HCT116 (cell line): ENCODE measurements around the gene C19orf44. TPM values are rescaled to one million over a fixed set of nuclear protein-coding genes. Genes with fewer than 3 reads are reported as not detected.

Source experiments
- ATAC-seq: fragments of 200-7000 bp; cut with Tn5 transposase; 2 replicates; pipeline ENCODE4 v1.9.1; 2020; ENCODE audit warnings: mild to moderate bottlenecking, moderate library complexity
- BruUV-seq: library from RNA; stranded (reverse); fragments of 400-500 nt; replicated peaks from 2 replicates; lab custom pipeline; 2021; lab: Mats Ljungman, UMichigan
- CTCF ChIA-PET: fragments of 300-600 bp; sonication (Branson Sonifier 250); formaldehyde crosslinking; loops from one replicate; lab custom pipeline; 2021; ENCODE audit warnings: antibody characterized with exemption; lab: Charles Lee
- POLR2A ChIA-PET: fragments of 300-600, 350-600 bp; sonication (Branson Sonifier 250); formaldehyde crosslinking; loops from one replicate; lab custom pipeline; 2021; ENCODE audit warnings: antibody characterized with exemption; lab: Charles Lee
- RAD21 ChIA-PET, 2 experiments: fragments of 300-600 bp; sonication (Branson Sonifier 250); formaldehyde crosslinking; loops; one replicate each; lab custom pipeline; 2023; ENCODE audit warnings: low total read pairs in 2 of 2; ENCODE audit not compliant: uncharacterized antibody in 2 of 2, unreplicated experiment in 2 of 2, low non-redundant PET in 1 of 2; lab: Charles Lee
- DNase-seq: peaks from one replicate; pipeline ENCODE4 v3.0.0-alpha.2; 2010; ENCODE audit warnings: low read depth, low spot score
- H2AFZ ChIP-seq: fragments of 200-600 bp; shearing (Covaris generic), sonication (generic); 2 replicates; pipeline ENCODE4 v1.6.1; 2017; ENCODE audit warnings: low read depth, mixed run types, mixed read lengths, antibody characterized with exemption, low read length; ENCODE audit not compliant: poor library complexity, severe bottlenecking
- H3K27ac ChIP-seq: 2 replicates; pipeline ENCODE4 v1.5.1; 2012; ENCODE audit warnings: low read depth, low read length
- H3K27me3 ChIP-seq: fragments of 200-600 bp; sonication (generic); 2 replicates; pipeline ENCODE4 v1.6.1; 2016; ENCODE audit warnings: mixed run types, low read length, mixed read lengths; ENCODE audit not compliant: insufficient read depth
- H3K36me3 ChIP-seq, 2 experiments: fragments of 200-500 bp in 1 of 2; fragments of 200-600 bp in 1 of 2; sonication (Bioruptor generic) in 1 of 2; sonication (generic) in 1 of 2; 2 replicates each; pipeline versions ENCODE4 v1.5.1 to v1.6.1; 2014 to 2016; ENCODE audit warnings: low read length in 2 of 2, inconsistent platforms in 1 of 2, mixed read lengths in 1 of 2, mixed run types in 1 of 2; ENCODE audit not compliant: insufficient read depth in 2 of 2, control insufficient read depth in 1 of 2
- H3K4me1 ChIP-seq, 2 experiments: fragments of 200-600 bp in 1 of 2; sonication (generic) in 1 of 2; 2 replicates each; pipeline versions ENCODE4 v1.5.1 to v1.6.1; 2012 to 2017; ENCODE audit warnings: low read length in 2 of 2, inconsistent platforms in 1 of 2, mild to moderate bottlenecking in 1 of 2, mixed read lengths in 1 of 2, mixed run types in 1 of 2, moderate library complexity in 1 of 2; ENCODE audit not compliant: insufficient read depth in 2 of 2, control insufficient read depth in 1 of 2
- H3K4me2 ChIP-seq: fragments of 200-600 bp; sonication (generic); 2 replicates; pipeline ENCODE4 v1.6.1; 2017; ENCODE audit warnings: mixed run types, low read length, mixed read lengths
- H3K4me3 ChIP-seq, 2 experiments: fragments of 200-600 bp in 1 of 2; sonication (generic) in 1 of 2; replicated peaks in 1 of 2; 2 replicates each; pipeline ENCODE4 v1.5.1; 2011 to 2016; ENCODE audit warnings: low read length in 2 of 2, control low read depth in 1 of 2, low read depth in 1 of 2, mild to moderate bottlenecking in 1 of 2, mixed read lengths in 1 of 2, mixed run types in 1 of 2
- H3K79me2 ChIP-seq: fragments of 200-600 bp; sonication (generic); 2 replicates; pipeline ENCODE4 v1.6.1; 2017; ENCODE audit warnings: mild to moderate bottlenecking, mixed run types, low read length, moderate library complexity, mixed read lengths; ENCODE audit not compliant: insufficient read depth
- H3K9ac ChIP-seq: fragments of 200-600 bp; sonication (generic); 2 replicates; pipeline ENCODE4 v1.6.1; 2016; ENCODE audit warnings: low read length, mixed read lengths
- H3K9me2 ChIP-seq: fragments of 200-600 bp; sonication (generic), shearing (Covaris generic); 2 replicates; pipeline ENCODE4 v1.6.1; 2017; ENCODE audit warnings: mixed run types, mild to moderate bottlenecking, moderate library complexity; ENCODE audit not compliant: insufficient read depth
- H3K9me3 ChIP-seq, 2 experiments: fragments of 200-500 bp in 1 of 2; fragments of 200-600 bp in 1 of 2; sonication (Bioruptor generic) in 1 of 2; sonication (generic) in 1 of 2; 2 replicates each; pipeline ENCODE4 v1.6.1; 2014 to 2017; ENCODE audit warnings: low read length in 2 of 2, mixed read lengths in 2 of 2, inconsistent platforms in 1 of 2, low read depth in 1 of 2, mild to moderate bottlenecking in 1 of 2, mixed run types in 1 of 2, moderate library complexity in 1 of 2; ENCODE audit not compliant: control insufficient read depth in 1 of 2, insufficient read depth in 1 of 2
- H4K20me1 ChIP-seq: fragments of 200-600 bp; sonication (generic), shearing (Covaris generic); 2 replicates; pipeline ENCODE4 v1.6.1; 2017; ENCODE audit warnings: mixed run types, mild to moderate bottlenecking, moderate library complexity; ENCODE audit not compliant: insufficient read depth
- CBX3 ChIP-seq: IDR thresholded peaks from 2 replicates; pipeline ENCODE4 v1.6.1; 2012; ENCODE audit warnings: low read depth
- CEBPB ChIP-seq: IDR thresholded peaks from 2 replicates; pipeline ENCODE4 v1.6.1; 2012; ENCODE audit warnings: low read depth
- EGR1 ChIP-seq: IDR thresholded peaks from 2 replicates; pipeline ENCODE4 v1.6.1; 2012; ENCODE audit warnings: low read depth
- EZH2phosphoT487 ChIP-seq: fragments of 200-600 bp; IDR thresholded peaks from 2 replicates; pipeline ENCODE4 v1.6.1; 2018; ENCODE audit warnings: antibody characterized with exemption, borderline replicate concordance
- SIN3A ChIP-seq: IDR thresholded peaks from 2 replicates; pipeline ENCODE4 v1.6.1; 2012; ENCODE audit warnings: low read depth
- SRF ChIP-seq: IDR thresholded peaks from 2 replicates; pipeline ENCODE4 v1.6.1; 2012; ENCODE audit warnings: low read depth
- YY1 ChIP-seq: IDR thresholded peaks from 2 replicates; pipeline ENCODE4 v1.6.1; 2011; ENCODE audit warnings: low read length, low read depth, moderate library complexity, mild to moderate bottlenecking; ENCODE audit not compliant: insufficient replicate concordance; ENCODE audit errors: extremely low read depth
- intact Hi-C: fragments of 100-400 bp; cut with micrococcal nuclease; formaldehyde crosslinking; loops from 2 replicates; pipeline ENCODE4 v1.10.0; 2022
- total RNA-seq: library from RNA; stranded (reverse); gene quantifications from one replicate; pipeline ENCODE4 v1.2.1, GENCODE V29; 2021; ENCODE audit not compliant: unreplicated experiment
- TF ChIP-seq, protein P1 (sequence below): IDR thresholded peaks from 2 replicates; pipeline ENCODE4 v1.6.1; 2011; ENCODE audit warnings: mild to moderate bottlenecking, low read length, moderate library complexity; ENCODE audit not compliant: insufficient replicate concordance; ENCODE audit errors: extremely low read depth

C19orf44 gene
- total RNA-seq, 1 experiment from 2014 or later: 6.8 TPM

DNA sequence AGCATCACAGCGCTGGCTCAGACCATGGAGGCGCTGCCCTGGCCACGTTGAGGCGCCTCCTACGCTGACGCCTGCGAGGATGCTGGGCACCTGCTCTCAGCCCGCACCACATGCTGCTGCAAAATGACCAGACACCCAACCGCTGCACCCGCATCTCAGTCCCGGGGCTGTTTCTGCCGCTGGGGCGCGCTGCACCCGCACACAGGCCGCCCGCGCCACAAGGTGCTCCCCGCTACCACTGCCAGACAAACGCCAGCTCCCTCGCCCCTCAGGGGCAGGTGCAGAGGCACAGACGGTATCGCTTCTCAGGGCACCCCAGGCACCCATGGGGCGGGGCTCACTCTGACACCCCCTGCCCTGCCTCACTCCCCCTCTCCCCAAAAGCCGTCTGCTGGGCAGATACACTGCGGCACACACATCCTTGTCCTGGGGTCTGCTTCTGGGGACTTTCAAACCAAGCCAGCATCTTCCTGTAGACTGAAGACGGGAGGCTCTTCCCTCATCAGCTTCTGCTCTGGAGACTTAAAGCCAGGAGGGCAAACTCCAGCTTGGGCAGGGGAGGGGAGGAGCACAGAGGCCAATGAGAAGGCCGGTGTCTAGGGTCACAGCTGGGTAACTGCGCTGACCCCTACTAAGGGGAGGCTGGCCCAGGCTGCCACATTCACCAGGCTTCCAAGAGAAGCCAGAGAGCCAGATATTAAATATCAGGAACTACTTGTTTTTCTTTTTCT lies 29.7 kb downstream of the C19orf44 start:
- BruUV-seq: no TSS peak
- TF ChIP-seq EGR1 (no peak), SIN3A (no peak), CEBPB (no peak), EZH2phosphoT487 (no peak), CBX3 (no peak), YY1 (no peak), SRF (no peak)
- TF ChIP-seq, protein P1, sequence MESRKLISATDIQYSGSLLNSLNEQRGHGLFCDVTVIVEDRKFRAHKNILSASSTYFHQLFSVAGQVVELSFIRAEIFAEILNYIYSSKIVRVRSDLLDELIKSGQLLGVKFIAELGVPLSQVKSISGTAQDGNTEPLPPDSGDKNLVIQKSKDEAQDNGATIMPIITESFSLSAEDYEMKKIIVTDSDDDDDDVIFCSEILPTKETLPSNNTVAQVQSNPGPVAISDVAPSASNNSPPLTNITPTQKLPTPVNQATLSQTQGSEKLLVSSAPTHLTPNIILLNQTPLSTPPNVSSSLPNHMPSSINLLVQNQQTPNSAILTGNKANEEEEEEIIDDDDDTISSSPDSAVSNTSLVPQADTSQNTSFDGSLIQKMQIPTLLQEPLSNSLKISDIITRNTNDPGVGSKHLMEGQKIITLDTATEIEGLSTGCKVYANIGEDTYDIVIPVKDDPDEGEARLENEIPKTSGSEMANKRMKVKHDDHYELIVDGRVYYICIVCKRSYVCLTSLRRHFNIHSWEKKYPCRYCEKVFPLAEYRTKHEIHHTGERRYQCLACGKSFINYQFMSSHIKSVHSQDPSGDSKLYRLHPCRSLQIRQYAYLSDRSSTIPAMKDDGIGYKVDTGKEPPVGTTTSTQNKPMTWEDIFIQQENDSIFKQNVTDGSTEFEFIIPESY: no peak
- Histone ChIP-seq H2AFZ (no peak overlapping the region), H3K4me3 (no peak overlapping the region), H3K27me3 (no peaks in the 10 kb centered on the region), H3K36me3 (peaks cover 47 to 80% of the 10 kb centered on the region in 2 experiments; a peak in 3 of 4 replicates), H3K79me2 (peaks cover 25% of the 10 kb centered on the region), H4K20me1 (no peaks in the 10 kb centered on the region), H3K4me1 (no peaks in the 10 kb centered on the region), H3K4me2 (no peak overlapping the region), H3K9me2 (no peaks in the 10 kb centered on the region), H3K27ac (no peak overlapping the region), H3K9me3 (no peaks in the 10 kb centered on the region), H3K9ac (no peak overlapping the region)
- CTCF ChIA-PET: no interaction called here
- POLR2A ChIA-PET: no interaction called here
- intact Hi-C loops: no loop called here
- no peak for DNase-seq
- no peak for ATAC-seq
- RAD21 ChIA-PET: no interaction called here
